Kidney (tissue), 14 donors: ENCODE data around the gene OR1F1. TPM values are rescaled to one million over a fixed set of nuclear protein-coding genes. Genes with fewer than 3 reads are reported as not detected.

Experiments used
- DNase-seq, 5 donors: peaks; one replicate each; pipeline ENCODE4 v3.0.0-alpha.2; 2013 to 2020
- FAIRE-seq: peaks from 2 replicates; lab custom pipeline; 2012; peaks lifted over from hg19 to GRCh38; lab: Jason Lieb, UNC
- H3K27ac ChIP-seq, 2 donors: one replicate each; pipeline ENCODE4 v1.7.0; 2013; ENCODE audit warnings: low read depth in 2 of 2, low read length in 2 of 2, inconsistent platforms in 1 of 2
- H3K27me3 ChIP-seq: one replicate; pipeline ENCODE4 v1.7.1; 2013; ENCODE audit warnings: low read length, inconsistent platforms; ENCODE audit not compliant: control insufficient read depth, insufficient read depth
- H3K36me3 ChIP-seq, 3 donors: one replicate each; pipeline versions ENCODE4 v1.7.0 to v1.7.1; 2013; ENCODE audit warnings: low read length in 3 of 3, control low read depth in 1 of 3, inconsistent platforms in 1 of 3; ENCODE audit not compliant: insufficient read depth in 3 of 3, control insufficient read depth in 2 of 3
- H3K4me1 ChIP-seq, 3 donors: one replicate each; pipeline versions ENCODE4 v1.7.0 to v1.7.1; 2013; ENCODE audit warnings: low read length in 3 of 3, inconsistent platforms in 1 of 3, low read depth in 1 of 3; ENCODE audit not compliant: control insufficient read depth in 2 of 3, insufficient read depth in 2 of 3
- H3K4me3 ChIP-seq, 3 donors: one replicate each; pipeline versions ENCODE4 v1.7.0 to v1.8.1; 2013; ENCODE audit warnings: low read length in 3 of 3, control low read depth in 1 of 3, inconsistent platforms in 1 of 3
- H3K9ac ChIP-seq, 3 donors: one replicate each; pipeline versions ENCODE4 v1.7.0 to v1.7.1; 2013; ENCODE audit warnings: low read length in 3 of 3, control low read depth in 1 of 3, inconsistent platforms in 1 of 3
- H3K9me3 ChIP-seq, 3 donors: one replicate each; pipeline versions ENCODE4 v1.7.0 to v1.7.1; 2013; ENCODE audit warnings: low read length in 3 of 3, control low read depth in 1 of 3, inconsistent platforms in 1 of 3; ENCODE audit not compliant: control insufficient read depth in 2 of 3, insufficient read depth in 1 of 3
- CTCF ChIP-seq: IDR thresholded peaks from 3 replicates; pipeline ENCODE4 v1.5.1; 2012; ENCODE audit warnings: mild to moderate bottlenecking, moderate library complexity, borderline replicate concordance; ENCODE audit not compliant: insufficient read depth; ENCODE audit errors: extremely low read depth
- intact Hi-C: fragments of 100-400 bp; cut with DNase I; formaldehyde crosslinking; loops from one replicate; pipeline ENCODE4 v1.11.1; 2022
- polyA plus RNA-seq: library from polyadenylated mRNA; stranded (reverse); fragments of 350-450 nt; fragmentation: Illumina TruSeq; extraction: RNeasy Lipid Tissue Mini Kit (QIAGEN cat#74804); gene quantifications from one replicate; pipeline ENCODE4 v1.2.3, GENCODE V29; 2014; ENCODE audit warnings: low read depth, low replicate concordance; ENCODE audit not compliant: insufficient read depth
- total RNA-seq: library from RNA; stranded (reverse); fragmentation: NEBNext Ultra II Directional; extraction: Animal tissue kit (Norgen Biotek cat#: 25700); gene quantifications from one replicate; pipeline ENCODE4 v1.2.1, GENCODE V29; 2021
- donor health status: control.
- donor health status: control.
- donor health status: control.
- donor health status: control.
- donor health status: control.
- donor health status: DM: yes; HTN: yes; CAD: no.
- donor health status: Normal renal cell carcinoma (clear cell type).

The OR1F1 gene
- total and polyA plus RNA-seq, 2 donors from 2014 or later: not detected

GRCh38 chr16:3170440-3171180, 17.4 kb upstream of the OR1F1 start:
- FAIRE-seq: no peak
- peaks cover 54% of the 10 kb centered on the region for H3K27me3 ChIP-seq

GRCh38 chr16:3171181-3171854, 16.7 kb upstream of the OR1F1 start:
- no peak overlapping the region for H3K4me3 ChIP-seq
- no peaks in the 10 kb centered on the region for H3K4me1 ChIP-seq
- H3K27ac ChIP-seq: no peak overlapping the region
- H3K9me3 ChIP-seq: no peaks in the 10 kb centered on the region
- DNase-seq: peak in 1 of 5 donors; percentile 78
- no peak for FAIRE-seq
- no peak for TF ChIP-seq CTCF
- no peaks in the 10 kb centered on the region for H3K36me3 ChIP-seq
- intact Hi-C loops: no loop called here
- H3K27me3 ChIP-seq: peaks cover 61% of the 10 kb centered on the region
- no peak overlapping the region for H3K9ac ChIP-seq

More at GRCh38 chr16:3170440-3171180, 17.4 kb upstream of the OR1F1 start:
- Histone ChIP-seq H3K9ac (no peak overlapping the region), H3K27ac (no peak overlapping the region), H3K4me1 (no peaks in the 10 kb centered on the region), H3K9me3 (no peaks in the 10 kb centered on the region), H3K36me3 (no peaks in the 10 kb centered on the region), H3K4me3 (no peak overlapping the region)
- peak in 1 of 5 donors; percentile 70 for DNase-seq
- intact Hi-C loops: no loop called here
- no peak for TF ChIP-seq CTCF

- Histone ChIP-seq H3K27ac (no peak overlapping the region), H3K9me3 (no peaks in the 10 kb centered on the region), H3K36me3 (no peaks in the 10 kb centered on the region), H3K9ac (no peak overlapping the region), H3K4me1 (no peaks in the 10 kb centered on the region), H3K27me3 (peaks cover 62% of the 10 kb centered on the region), H3K4me3 (no peak overlapping the region)
- peak in 1 of 5 donors; percentile 45 for DNase-seq
- TF ChIP-seq CTCF: no peak
- no peak for FAIRE-seq
- intact Hi-C loops: no loop called here
Measured at GRCh38 chr16:3171855-3172593, 16.0 kb upstream of the OR1F1 start.
